Mammary epithelial cell (primary cell): ENCODE measurements around the gene EIF4E.

Experiments
- CTCF ChIP-seq, 2 donors: IDR thresholded peaks in 1 of 2; conservative IDR thresholded peaks in 1 of 2; 2 replicates each; pipeline ENCODE4 v1.5.1; 2011 to 2012; ENCODE audit warnings: inconsistent platforms in 2 of 2, low read length in 2 of 2, mild to moderate bottlenecking in 2 of 2, control low read depth in 1 of 2, low read depth in 1 of 2; ENCODE audit not compliant: insufficient read depth in 1 of 2; ENCODE audit errors: extremely low read depth in 1 of 2
- EZH2 ChIP-seq: IDR thresholded peaks from 2 replicates; pipeline ENCODE4 v1.6.1; 2012; ENCODE audit warnings: low read length, inconsistent platforms, borderline replicate concordance

- TF ChIP-seq CTCF (conservative IDR thresholded peaks at IDR 0.05 in 1 of 2, IDR thresholded peaks at IDR 0.05 in 1 of 2; ENCODE audit: extremely low read depth in 1 of 2, insufficient read depth in 1 of 2, low read depth in 1 of 2, low read length in 2 of 2) (no peak), EZH2 (no peak)
Measured at GRCh38 chr4:98908182-98908581, 20.8 kb downstream of the EIF4E start.
